ENCODE data around the gene ZNF230. TPM values are rescaled to one million over a fixed set of nuclear protein-coding genes. Genes with fewer than 3 reads are reported as not detected.

Gene ZNF230
- polyA plus RNA-seq, 1 of the 3 experiments (the other 2 are of a cell fraction): 1.8 TPM

DNA sequence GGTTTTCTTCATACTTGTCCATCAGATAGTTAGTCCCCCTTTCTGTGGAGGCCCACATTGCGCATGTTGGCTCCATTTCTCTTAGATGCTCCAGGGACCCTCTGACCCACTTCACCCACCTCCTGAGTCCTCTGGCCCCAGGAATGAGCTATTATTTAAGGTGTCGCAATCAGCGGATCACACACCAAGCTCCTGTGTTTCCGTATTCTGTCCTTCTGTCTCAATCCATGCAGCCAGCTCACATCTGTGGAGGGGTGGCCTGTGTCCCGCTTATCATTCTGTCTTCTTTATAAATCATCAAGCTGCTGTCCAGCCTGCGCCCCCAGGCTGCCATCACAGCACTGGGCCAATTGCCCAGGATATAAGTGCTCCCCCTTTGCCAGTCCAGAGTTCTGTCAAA, 4.7 kb downstream of the ZNF230 start (continued):
- no peak for TF ChIP-seq MEF2A (IDR thresholded peaks at IDR 0.05; ENCODE audit: borderline replicate concordance, low read depth)
- TF ChIP-seq, protein P1, sequence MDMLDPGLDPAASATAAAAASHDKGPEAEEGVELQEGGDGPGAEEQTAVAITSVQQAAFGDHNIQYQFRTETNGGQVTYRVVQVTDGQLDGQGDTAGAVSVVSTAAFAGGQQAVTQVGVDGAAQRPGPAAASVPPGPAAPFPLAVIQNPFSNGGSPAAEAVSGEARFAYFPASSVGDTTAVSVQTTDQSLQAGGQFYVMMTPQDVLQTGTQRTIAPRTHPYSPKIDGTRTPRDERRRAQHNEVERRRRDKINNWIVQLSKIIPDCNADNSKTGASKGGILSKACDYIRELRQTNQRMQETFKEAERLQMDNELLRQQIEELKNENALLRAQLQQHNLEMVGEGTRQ (IDR thresholded peaks at IDR 0.05; ENCODE audit: borderline replicate concordance, low read depth, low read length): no peak
- TF ChIP-seq, protein P2, sequence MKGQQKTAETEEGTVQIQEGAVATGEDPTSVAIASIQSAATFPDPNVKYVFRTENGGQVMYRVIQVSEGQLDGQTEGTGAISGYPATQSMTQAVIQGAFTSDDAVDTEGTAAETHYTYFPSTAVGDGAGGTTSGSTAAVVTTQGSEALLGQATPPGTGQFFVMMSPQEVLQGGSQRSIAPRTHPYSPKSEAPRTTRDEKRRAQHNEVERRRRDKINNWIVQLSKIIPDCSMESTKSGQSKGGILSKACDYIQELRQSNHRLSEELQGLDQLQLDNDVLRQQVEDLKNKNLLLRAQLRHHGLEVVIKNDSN (IDR thresholded peaks at IDR 0.05; ENCODE audit: borderline replicate concordance, low read depth): no peak
- no peak for TF ChIP-seq TCF12 (IDR thresholded peaks at IDR 0.05)

DNA sequence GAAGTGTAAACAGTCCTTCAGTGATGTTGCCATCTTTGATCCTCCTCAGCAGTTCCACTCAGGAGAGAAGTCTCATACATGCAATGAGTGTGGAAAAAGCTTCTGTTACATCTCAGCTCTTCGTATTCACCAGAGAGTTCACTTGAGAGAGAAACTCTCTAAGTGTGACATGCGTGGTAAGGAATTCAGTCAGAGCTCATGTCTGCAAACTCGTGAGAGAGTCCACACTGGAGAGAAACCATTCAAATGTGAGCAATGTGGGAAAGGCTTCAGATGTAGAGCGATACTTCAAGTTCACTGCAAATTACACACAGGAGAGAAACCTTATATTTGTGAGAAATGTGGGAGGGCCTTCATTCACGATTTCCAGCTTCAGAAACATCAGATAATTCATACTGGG, 7.7 kb downstream of the ZNF230 start:
- H3K27me3 ChIP-seq (ENCODE audit: insufficient read depth): no peaks in the 10 kb centered on the region
- no peaks in the 10 kb centered on the region for H3K9me3 ChIP-seq
- DNase-seq: no peak
- H3K79me2 ChIP-seq (ENCODE audit: insufficient read depth): peaks cover 9% of the 10 kb centered on the region; the same call in 1 of the 2 replicates
- H3F3A ChIP-seq (replicated peaks; ENCODE audit: insufficient read depth): no peaks in the 10 kb centered on the region
- 84% methylated on average over 5 of the region's 5 CpGs for WGBS (ENCODE audit: low lambda C conversion rate)
- CTCF ChIA-PET: no interaction called here
- H4K20me1 ChIP-seq (ENCODE audit: insufficient read depth): no peaks in the 10 kb centered on the region
- H3K9me2 ChIP-seq: no peaks in the 10 kb centered on the region
- POLR2A ChIA-PET: no interaction called here
- no peak overlapping the region for H3K27ac ChIP-seq (ENCODE audit: low read depth in 2 of 2, low read length in 1 of 2)
- no peaks in the 10 kb centered on the region for H3K4me1 ChIP-seq (ENCODE audit: control insufficient read depth in 1 of 2, insufficient read depth in 2 of 2, low read depth in 1 of 2, low read length in 1 of 2)
- no peak overlapping the region for H2AFZ ChIP-seq (ENCODE audit: low read depth)
- H3K4me2 ChIP-seq: no peak overlapping the region
- no peak overlapping the region for H3K9ac ChIP-seq
- TF ChIP-seq YY1 (IDR thresholded peaks at IDR 0.05; ENCODE audit: low read depth): no peak
- no peak for TF ChIP-seq SIN3A (IDR thresholded peaks at IDR 0.05; ENCODE audit: borderline replicate concordance, low read depth, low read length)
- TF ChIP-seq TAF1 (IDR thresholded peaks at IDR 0.05; ENCODE audit: borderline replicate concordance, low read depth, low read length): no peak
- TF ChIP-seq, protein P2 (IDR thresholded peaks at IDR 0.05; ENCODE audit: borderline replicate concordance, low read depth): no peak
- H3K4me3 ChIP-seq (ENCODE audit: low read depth in 2 of 2, low read length in 1 of 2): no peak overlapping the region; a peak in 1 of 4 replicates
- H3K36me3 ChIP-seq (replicated peaks in 1 of 2; ENCODE audit: control insufficient read depth in 1 of 2, insufficient read depth in 2 of 2, low read length in 1 of 2): peaks cover 54 to 62% of the 10 kb centered on the region in 2 experiments

DNA sequence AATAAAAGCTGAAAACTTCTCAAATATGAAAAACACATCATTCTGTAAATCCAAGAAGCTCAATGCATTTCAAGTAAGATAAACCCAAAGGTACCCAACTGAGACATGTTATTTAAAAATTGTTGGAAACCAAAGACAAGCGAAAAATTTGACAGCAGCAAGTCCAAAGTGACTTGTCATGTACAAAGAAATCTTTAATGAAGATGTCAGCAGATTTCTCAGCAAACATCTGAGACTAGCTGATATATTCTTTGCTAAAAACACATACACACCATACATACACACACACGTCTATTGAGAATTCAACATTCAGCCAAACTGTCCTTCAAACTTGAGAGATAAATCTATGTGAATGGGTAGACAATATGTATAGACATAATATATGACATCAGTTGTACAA, 16.7 kb downstream of the ZNF230 start:
- H3K27me3 ChIP-seq (ENCODE audit: insufficient read depth): no peaks in the 10 kb centered on the region
- H3K9me3 ChIP-seq: no peaks in the 10 kb centered on the region
- no peaks in the 10 kb centered on the region for H3K9me2 ChIP-seq
- no peak overlapping the region for H3K4me3 ChIP-seq (ENCODE audit: low read depth in 2 of 2, low read length in 1 of 2)
- no peak overlapping the region for H3K27ac ChIP-seq (ENCODE audit: low read depth in 2 of 2, low read length in 1 of 2)
- H3K4me1 ChIP-seq (ENCODE audit: control insufficient read depth in 1 of 2, insufficient read depth in 2 of 2, low read depth in 1 of 2, low read length in 1 of 2): no peaks in the 10 kb centered on the region
- H4K20me1 ChIP-seq (ENCODE audit: insufficient read depth): no peaks in the 10 kb centered on the region
- DNase-seq: no peak
- H3F3A ChIP-seq (replicated peaks; ENCODE audit: insufficient read depth): no peaks in the 10 kb centered on the region
- H3K9ac ChIP-seq: no peak overlapping the region
- no peaks in the 10 kb centered on the region for H3K36me3 ChIP-seq (replicated peaks in 1 of 2; ENCODE audit: control insufficient read depth in 1 of 2, insufficient read depth in 2 of 2, low read length in 1 of 2)
- ChIA-PET CTCF (interaction anchor here (1.0 kb wide), 2 partner anchors 16 to 180 kb away, joined by 3 read pairs; no protein-coding TSS in a partner anchor), POLR2A (no interaction called here)
- no peak overlapping the region for H2AFZ ChIP-seq (ENCODE audit: low read depth)
- H3K79me2 ChIP-seq (ENCODE audit: insufficient read depth): no peaks in the 10 kb centered on the region
- no peak overlapping the region for H3K4me2 ChIP-seq
- WGBS (ENCODE audit: low lambda C conversion rate): 6% methylated on average over 2 of the region's 2 CpGs
- TF ChIP-seq RFX5 (IDR thresholded peaks at IDR 0.05; ENCODE audit: low read length) (no peak), NFIC (IDR thresholded peaks at IDR 0.05; ENCODE audit: borderline replicate concordance) (no peak), TAF1 (IDR thresholded peaks at IDR 0.05; ENCODE audit: borderline replicate concordance, low read depth, low read length) (no peak), RAD21 (IDR thresholded peaks at IDR 0.05; ENCODE audit: low read length) (no peak), FOXM1 (IDR thresholded peaks at IDR 0.05; ENCODE audit: low read depth) (no peak), EP300 (IDR thresholded peaks at IDR 0.05; ENCODE audit: borderline replicate concordance in 1 of 2, low read depth in 1 of 2, low read length in 1 of 2) (no peak), SMC3 (IDR thresholded peaks at IDR 0.05; ENCODE audit: low read depth, low read length) (no peak), SIN3A (IDR thresholded peaks at IDR 0.05; ENCODE audit: borderline replicate concordance, low read depth, low read length) (no peak), GATA2 (CRISPR knock-in tag; IDR thresholded peaks at IDR 0.05) (no peak), GABPA (IDR thresholded peaks at IDR 0.05; ENCODE audit: low read depth) (no peak), TEAD4 (IDR thresholded peaks at IDR 0.05; ENCODE audit: borderline replicate concordance, insufficient read depth) (no peak)
- TF ChIP-seq, protein P3, sequence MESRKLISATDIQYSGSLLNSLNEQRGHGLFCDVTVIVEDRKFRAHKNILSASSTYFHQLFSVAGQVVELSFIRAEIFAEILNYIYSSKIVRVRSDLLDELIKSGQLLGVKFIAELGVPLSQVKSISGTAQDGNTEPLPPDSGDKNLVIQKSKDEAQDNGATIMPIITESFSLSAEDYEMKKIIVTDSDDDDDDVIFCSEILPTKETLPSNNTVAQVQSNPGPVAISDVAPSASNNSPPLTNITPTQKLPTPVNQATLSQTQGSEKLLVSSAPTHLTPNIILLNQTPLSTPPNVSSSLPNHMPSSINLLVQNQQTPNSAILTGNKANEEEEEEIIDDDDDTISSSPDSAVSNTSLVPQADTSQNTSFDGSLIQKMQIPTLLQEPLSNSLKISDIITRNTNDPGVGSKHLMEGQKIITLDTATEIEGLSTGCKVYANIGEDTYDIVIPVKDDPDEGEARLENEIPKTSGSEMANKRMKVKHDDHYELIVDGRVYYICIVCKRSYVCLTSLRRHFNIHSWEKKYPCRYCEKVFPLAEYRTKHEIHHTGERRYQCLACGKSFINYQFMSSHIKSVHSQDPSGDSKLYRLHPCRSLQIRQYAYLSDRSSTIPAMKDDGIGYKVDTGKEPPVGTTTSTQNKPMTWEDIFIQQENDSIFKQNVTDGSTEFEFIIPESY (IDR thresholded peaks at IDR 0.05; ENCODE audit: borderline replicate concordance, low read depth): no peak
- TF ChIP-seq, protein P4, sequence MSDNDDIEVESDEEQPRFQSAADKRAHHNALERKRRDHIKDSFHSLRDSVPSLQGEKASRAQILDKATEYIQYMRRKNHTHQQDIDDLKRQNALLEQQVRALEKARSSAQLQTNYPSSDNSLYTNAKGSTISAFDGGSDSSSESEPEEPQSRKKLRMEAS (IDR thresholded peaks at IDR 0.05; ENCODE audit: low read depth): no peak
- TF ChIP-seq, protein P5, sequence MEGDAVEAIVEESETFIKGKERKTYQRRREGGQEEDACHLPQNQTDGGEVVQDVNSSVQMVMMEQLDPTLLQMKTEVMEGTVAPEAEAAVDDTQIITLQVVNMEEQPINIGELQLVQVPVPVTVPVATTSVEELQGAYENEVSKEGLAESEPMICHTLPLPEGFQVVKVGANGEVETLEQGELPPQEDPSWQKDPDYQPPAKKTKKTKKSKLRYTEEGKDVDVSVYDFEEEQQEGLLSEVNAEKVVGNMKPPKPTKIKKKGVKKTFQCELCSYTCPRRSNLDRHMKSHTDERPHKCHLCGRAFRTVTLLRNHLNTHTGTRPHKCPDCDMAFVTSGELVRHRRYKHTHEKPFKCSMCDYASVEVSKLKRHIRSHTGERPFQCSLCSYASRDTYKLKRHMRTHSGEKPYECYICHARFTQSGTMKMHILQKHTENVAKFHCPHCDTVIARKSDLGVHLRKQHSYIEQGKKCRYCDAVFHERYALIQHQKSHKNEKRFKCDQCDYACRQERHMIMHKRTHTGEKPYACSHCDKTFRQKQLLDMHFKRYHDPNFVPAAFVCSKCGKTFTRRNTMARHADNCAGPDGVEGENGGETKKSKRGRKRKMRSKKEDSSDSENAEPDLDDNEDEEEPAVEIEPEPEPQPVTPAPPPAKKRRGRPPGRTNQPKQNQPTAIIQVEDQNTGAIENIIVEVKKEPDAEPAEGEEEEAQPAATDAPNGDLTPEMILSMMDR (IDR thresholded peaks at IDR 0.05): no peak
